GM23338 (cell line): ENCODE measurements around the gene FCER2. TPM values are rescaled to one million over a fixed set of nuclear protein-coding genes. Genes with fewer than 3 reads are reported as not detected.

Experiments used
- ATAC-seq: fragments of 200-7000 bp; cut with Tn5 transposase; 3 replicates; pipeline ENCODE4 v1.9.1; 2020
- DNase-seq: peaks from one replicate; pipeline ENCODE4 v3.0.0-alpha.2; 2015; ENCODE audit warnings: low spot score
- H2AFZ ChIP-seq: fragments of 200-600 bp; sonication (generic); 2 replicates; pipeline ENCODE4 v1.8.0; 2016; ENCODE audit warnings: antibody characterized with exemption, mild to moderate bottlenecking, moderate library complexity
- H3F3A ChIP-seq: fragments of 200-600 bp; sonication (generic); replicated peaks from 2 replicates; pipeline ENCODE4 v1.8.0; 2017; ENCODE audit warnings: antibody characterized with exemption, mixed run types, low read depth
- H3K27ac ChIP-seq: fragments of 200-600 bp; sonication (generic); 2 replicates; pipeline ENCODE4 v1.6.1; 2016; ENCODE audit warnings: low read depth
- H3K27me3 ChIP-seq: fragments of 200-600 bp; sonication (generic); 2 replicates; pipeline ENCODE4 v1.8.0; 2016; ENCODE audit warnings: mild to moderate bottlenecking, mixed run types, moderate library complexity; ENCODE audit not compliant: insufficient read depth
- H3K36me3 ChIP-seq: fragments of 200-600 bp; sonication (generic); 2 replicates; pipeline ENCODE4 v1.8.0; 2016; ENCODE audit warnings: mild to moderate bottlenecking; ENCODE audit not compliant: insufficient read depth
- H3K4me1 ChIP-seq: fragments of 200-600 bp; sonication (generic); 2 replicates; pipeline ENCODE4 v1.8.0; 2016; ENCODE audit warnings: mild to moderate bottlenecking, moderate library complexity; ENCODE audit not compliant: insufficient read depth
- H3K4me2 ChIP-seq: fragments of 200-600 bp; sonication (generic); 2 replicates; pipeline ENCODE4 v1.7.1; 2017; ENCODE audit warnings: mixed run types
- H3K4me3 ChIP-seq: fragments of 200-600 bp; sonication (generic); 2 replicates; pipeline ENCODE4 v1.6.1; 2016; ENCODE audit warnings: mixed run types
- H3K79me2 ChIP-seq: fragments of 200-600 bp; sonication (generic); replicated peaks from 2 replicates; pipeline ENCODE4 v1.8.0; 2017; ENCODE audit warnings: mild to moderate bottlenecking; ENCODE audit not compliant: insufficient read depth
- H3K9me2 ChIP-seq: fragments of 200-600 bp; sonication (generic); 2 replicates; pipeline ENCODE4 v1.8.0; 2017; ENCODE audit not compliant: insufficient read depth
- H4K20me1 ChIP-seq: fragments of 200-600 bp; sonication (generic); replicated peaks from 2 replicates; pipeline ENCODE4 v1.8.0; 2017; ENCODE audit warnings: mild to moderate bottlenecking; ENCODE audit not compliant: insufficient read depth
- H3K27ac Mint-ChIP-seq: 2 replicates; pipeline ENCODE4 v1.8.0; 2020; ENCODE audit warnings: inconsistent platforms, mild to moderate bottlenecking, moderate library complexity, mixed read lengths
- H3K27me3 Mint-ChIP-seq: 3 replicates; pipeline ENCODE4 v1.8.0; 2022; ENCODE audit warnings: low read depth, mild to moderate bottlenecking, moderate library complexity, mixed read lengths, inconsistent platforms; ENCODE audit not compliant: insufficient read depth, poor library complexity
- H3K36me3 Mint-ChIP-seq: 3 replicates; pipeline ENCODE4 v1.8.0; 2021; ENCODE audit warnings: low read depth, mild to moderate bottlenecking, inconsistent platforms, moderate library complexity, mixed read lengths
- H3K4me1 Mint-ChIP-seq: 3 replicates; pipeline ENCODE4 v1.8.0; 2020; ENCODE audit warnings: mild to moderate bottlenecking, inconsistent platforms, mixed read lengths
- H3K4me3 Mint-ChIP-seq: 3 replicates; pipeline ENCODE4 v1.8.0; 2021; ENCODE audit warnings: moderate library complexity, mild to moderate bottlenecking, inconsistent platforms, mixed read lengths
- H3K9me3 Mint-ChIP-seq: 3 replicates; pipeline ENCODE4 v1.8.0; 2020; ENCODE audit warnings: moderate library complexity, mild to moderate bottlenecking, inconsistent platforms, mixed read lengths
- CREB1 ChIP-seq: fragments of 250-450 bp; sonication (Bioruptor Pico); IDR thresholded peaks from 2 replicates; pipeline ENCODE4 v1.5.0; 2020; ENCODE audit warnings: low read depth, mild to moderate bottlenecking, moderate library complexity
- CTCF ChIP-seq, 2 experiments: fragments of 200-600 bp in 1 of 2; sonication (generic) in 1 of 2; conservative IDR thresholded peaks; 2 replicates each; pipeline versions ENCODE4 v1.5.1 to v1.6.1; 2016 to 2017; ENCODE audit warnings: antibody characterized with exemption in 2 of 2, low read depth in 2 of 2, mild to moderate bottlenecking in 2 of 2, moderate library complexity in 1 of 2
- ETS1 ChIP-seq: IDR thresholded peaks from 2 replicates; pipeline ENCODE4 v1.6.1; 2016; ENCODE audit warnings: antibody characterized with exemption
- EZH2 ChIP-seq: fragments of 200-600 bp; sonication (generic); IDR thresholded peaks from one replicate; pipeline ENCODE4 v1.8.0; 2017; ENCODE audit warnings: antibody characterized with exemption, mild to moderate bottlenecking, low read depth; ENCODE audit not compliant: unreplicated experiment
- EZH2phosphoT487 ChIP-seq: fragments of 200-600 bp; sonication (generic); IDR thresholded peaks from one replicate; pipeline ENCODE4 v1.8.1; 2018; ENCODE audit warnings: antibody characterized with exemption; ENCODE audit not compliant: unreplicated experiment
- NANOG ChIP-seq: IDR thresholded peaks from 2 replicates; pipeline ENCODE4 v1.6.1; 2016; ENCODE audit warnings: antibody characterized with exemption, borderline replicate concordance
- POLR2AphosphoS5 ChIP-seq: IDR thresholded peaks from 2 replicates; pipeline ENCODE4 v1.6.1; 2016; ENCODE audit warnings: antibody characterized with exemption, low read depth
- STAT1 ChIP-seq: IDR thresholded peaks from one replicate; pipeline ENCODE4 v1.6.1; 2016; ENCODE audit warnings: antibody characterized with exemption; ENCODE audit not compliant: unreplicated experiment
- ZNF114 ChIP-seq: fragments of 250-450 bp; sonication (Bioruptor Pico); IDR thresholded peaks from 2 replicates; pipeline ENCODE4 v1.5.0; 2020; ENCODE audit warnings: mild to moderate bottlenecking, moderate library complexity
- ZNF331 ChIP-seq: fragments of 250-450 bp; sonication (Bioruptor Pico); IDR thresholded peaks from 2 replicates; pipeline ENCODE4 v1.5.0; 2020; ENCODE audit warnings: low read depth, mild to moderate bottlenecking, moderate library complexity
- polyA plus RNA-seq: library from polyadenylated mRNA; unstranded; fragments of >200 nt; fragmentation: Nextera tagmentation; extraction: Ambion mirVana; gene quantifications from 2 replicates; pipeline ENCODE4 v1.2.1, GENCODE V29; 2016
- total RNA-seq: library from RNA; depleted of rRNA; stranded (reverse); fragments of >200 nt; shearing (Covaris generic); gene quantifications from 2 replicates; pipeline ENCODE4 v1.2.3, GENCODE V29; 2014
- TF ChIP-seq, protein P1 (sequence below): fragments of 250-450 bp; sonication (Bioruptor Pico); IDR thresholded peaks from 2 replicates; pipeline ENCODE4 v1.5.0; 2020; ENCODE audit warnings: mild to moderate bottlenecking, moderate library complexity

Gene FCER2
- total and polyA plus RNA-seq, 2 experiments from 2014 or later: 0.29 TPM; not detected in 1

DNA sequence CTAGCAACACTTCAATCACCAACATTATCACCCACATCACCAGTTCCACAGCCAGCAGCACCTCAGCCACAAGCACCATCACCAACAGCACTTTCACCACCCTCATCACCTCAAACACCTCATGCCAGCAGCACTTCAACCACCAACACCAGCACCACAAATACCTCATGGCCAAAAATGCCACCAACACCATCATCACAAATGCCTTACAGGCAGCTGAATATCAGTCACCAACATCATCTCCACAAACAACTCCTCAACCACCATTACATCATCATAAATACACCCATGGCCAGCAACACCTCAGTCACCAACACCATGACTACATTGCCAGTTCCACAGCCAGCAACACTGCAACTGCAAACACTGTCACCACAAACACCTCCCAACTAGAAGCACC is 10.4 kb downstream of the FCER2 start:
- DNase-seq (no peak), ATAC-seq (no peak)
- no peaks in the 10 kb centered on the region for H4K20me1 ChIP-seq
- no peak overlapping the region for H3K4me3 Mint-ChIP-seq
- H3K27me3 ChIP-seq: 0 out of 2 replicates have a peak, but pooled peaks cover 2% of the 10 kb centered on the region
- no peaks in the 10 kb centered on the region for H3K4me1 ChIP-seq
- H3K36me3 ChIP-seq: no peaks in the 10 kb centered on the region
- H3K4me2 ChIP-seq: no peak overlapping the region
- H3K4me3 ChIP-seq: no peak overlapping the region
- H3F3A ChIP-seq: no peaks in the 10 kb centered on the region
- H3K27ac ChIP-seq: no peak overlapping the region
- no peak overlapping the region for H2AFZ ChIP-seq
- peaks cover 8% of the 10 kb centered on the region for H3K27me3 Mint-ChIP-seq
- H3K36me3 Mint-ChIP-seq: no peaks in the 10 kb centered on the region
- peaks cover 4% of the 10 kb centered on the region; the same call in 1 of the 2 replicates for H3K9me2 ChIP-seq
- peaks cover under 1% of the 10 kb centered on the region; the same call in 1 of the 3 replicates for H3K4me1 Mint-ChIP-seq
- H3K9me3 Mint-ChIP-seq: no peaks in the 10 kb centered on the region
- no peaks in the 10 kb centered on the region for H3K79me2 ChIP-seq
- TF ChIP-seq STAT1 (no peak), ZNF114 (CRISPR knock-in tag) (no peak), CREB1 (CRISPR knock-in tag) (no peak), EZH2 (no peak), ZNF331 (CRISPR knock-in tag) (no peak), NANOG (no peak), EZH2phosphoT487 (no peak), CTCF (conservative IDR thresholded peaks at IDR 0.05; ENCODE audit: low read depth in 2 of 2) (no peak), ETS1 (no peak), POLR2AphosphoS5 (no peak)
- TF ChIP-seq, protein P1, sequence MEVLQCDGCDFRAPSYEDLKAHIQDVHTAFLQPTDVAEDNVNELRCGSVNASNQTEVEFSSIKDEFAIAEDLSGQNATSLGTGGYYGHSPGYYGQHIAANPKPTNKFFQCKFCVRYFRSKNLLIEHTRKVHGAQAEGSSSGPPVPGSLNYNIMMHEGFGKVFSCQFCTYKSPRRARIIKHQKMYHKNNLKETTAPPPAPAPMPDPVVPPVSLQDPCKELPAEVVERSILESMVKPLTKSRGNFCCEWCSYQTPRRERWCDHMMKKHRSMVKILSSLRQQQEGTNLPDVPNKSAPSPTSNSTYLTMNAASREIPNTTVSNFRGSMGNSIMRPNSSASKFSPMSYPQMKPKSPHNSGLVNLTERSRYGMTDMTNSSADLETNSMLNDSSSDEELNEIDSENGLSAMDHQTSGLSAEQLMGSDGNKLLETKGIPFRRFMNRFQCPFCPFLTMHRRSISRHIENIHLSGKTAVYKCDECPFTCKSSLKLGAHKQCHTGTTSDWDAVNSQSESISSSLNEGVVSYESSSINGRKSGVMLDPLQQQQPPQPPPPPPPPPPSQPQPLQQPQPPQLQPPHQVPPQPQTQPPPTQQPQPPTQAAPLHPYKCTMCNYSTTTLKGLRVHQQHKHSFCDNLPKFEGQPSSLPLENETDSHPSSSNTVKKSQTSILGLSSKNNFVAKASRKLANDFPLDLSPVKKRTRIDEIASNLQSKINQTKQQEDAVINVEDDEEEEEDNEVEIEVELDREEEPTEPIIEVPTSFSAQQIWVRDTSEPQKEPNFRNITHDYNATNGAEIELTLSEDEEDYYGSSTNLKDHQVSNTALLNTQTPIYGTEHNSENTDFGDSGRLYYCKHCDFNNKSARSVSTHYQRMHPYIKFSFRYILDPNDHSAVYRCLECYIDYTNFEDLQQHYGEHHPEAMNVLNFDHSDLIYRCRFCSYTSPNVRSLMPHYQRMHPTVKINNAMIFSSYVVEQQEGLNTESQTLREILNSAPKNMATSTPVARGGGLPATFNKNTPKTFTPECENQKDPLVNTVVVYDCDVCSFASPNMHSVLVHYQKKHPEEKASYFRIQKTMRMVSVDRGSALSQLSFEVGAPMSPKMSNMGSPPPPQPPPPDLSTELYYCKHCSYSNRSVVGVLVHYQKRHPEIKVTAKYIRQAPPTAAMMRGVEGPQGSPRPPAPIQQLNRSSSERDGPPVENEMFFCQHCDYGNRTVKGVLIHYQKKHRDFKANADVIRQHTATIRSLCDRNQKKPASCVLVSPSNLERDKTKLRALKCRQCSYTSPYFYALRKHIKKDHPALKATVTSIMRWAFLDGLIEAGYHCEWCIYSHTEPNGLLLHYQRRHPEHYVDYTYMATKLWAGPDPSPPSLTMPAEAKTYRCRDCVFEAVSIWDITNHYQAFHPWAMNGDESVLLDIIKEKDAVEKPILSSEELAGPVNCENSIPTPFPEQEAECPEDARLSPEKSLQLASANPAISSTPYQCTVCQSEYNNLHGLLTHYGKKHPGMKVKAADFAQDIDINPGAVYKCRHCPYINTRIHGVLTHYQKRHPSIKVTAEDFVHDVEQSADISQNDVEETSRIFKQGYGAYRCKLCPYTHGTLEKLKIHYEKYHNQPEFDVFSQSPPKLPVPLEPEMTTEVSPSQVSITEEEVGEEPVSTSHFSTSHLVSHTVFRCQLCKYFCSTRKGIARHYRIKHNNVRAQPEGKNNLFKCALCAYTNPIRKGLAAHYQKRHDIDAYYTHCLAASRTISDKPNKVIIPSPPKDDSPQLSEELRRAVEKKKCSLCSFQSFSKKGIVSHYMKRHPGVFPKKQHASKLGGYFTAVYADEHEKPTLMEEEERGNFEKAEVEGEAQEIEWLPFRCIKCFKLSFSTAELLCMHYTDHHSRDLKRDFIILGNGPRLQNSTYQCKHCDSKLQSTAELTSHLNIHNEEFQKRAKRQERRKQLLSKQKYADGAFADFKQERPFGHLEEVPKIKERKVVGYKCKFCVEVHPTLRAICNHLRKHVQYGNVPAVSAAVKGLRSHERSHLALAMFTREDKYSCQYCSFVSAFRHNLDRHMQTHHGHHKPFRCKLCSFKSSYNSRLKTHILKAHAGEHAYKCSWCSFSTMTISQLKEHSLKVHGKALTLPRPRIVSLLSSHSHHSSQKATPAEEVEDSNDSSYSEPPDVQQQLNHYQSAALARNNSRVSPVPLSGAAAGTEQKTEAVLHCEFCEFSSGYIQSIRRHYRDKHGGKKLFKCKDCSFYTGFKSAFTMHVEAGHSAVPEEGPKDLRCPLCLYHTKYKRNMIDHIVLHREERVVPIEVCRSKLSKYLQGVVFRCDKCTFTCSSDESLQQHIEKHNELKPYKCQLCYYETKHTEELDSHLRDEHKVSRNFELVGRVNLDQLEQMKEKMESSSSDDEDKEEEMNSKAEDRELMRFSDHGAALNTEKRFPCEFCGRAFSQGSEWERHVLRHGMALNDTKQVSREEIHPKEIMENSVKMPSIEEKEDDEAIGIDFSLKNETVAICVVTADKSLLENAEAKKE: no peak
- no peak overlapping the region for H3K27ac Mint-ChIP-seq
